BJ (cell line): ENCODE results near the gene UBE2I. TPM values are rescaled to one million over a fixed set of nuclear protein-coding genes. Genes with fewer than 3 reads are reported as not detected.

Experiments used
- CTCF ChIA-PET: fragments of 350-600 bp; formaldehyde crosslinking; extraction: SDS; loops from one replicate; lab custom pipeline; 2021; ENCODE audit warnings: antibody characterized with exemption, inconsistent platforms; lab: Yijun Ruan, JAX
- POLR2A ChIA-PET: fragments of 300-600 bp; sonication (Branson Sonifier 250); formaldehyde crosslinking; extraction: SDS; loops from one replicate; lab custom pipeline; 2021; ENCODE audit warnings: antibody characterized with exemption; lab: Charles Lee
- DNase-seq: peaks from one replicate; pipeline ENCODE4 v3.0.0-alpha.2; 2011; ENCODE audit warnings: low read depth
- H3K27me3 ChIP-seq: 2 replicates; pipeline ENCODE4 v1.6.0; 2011; ENCODE audit warnings: low read length; ENCODE audit not compliant: control insufficient read depth, insufficient read depth
- H3K36me3 ChIP-seq: 2 replicates; pipeline ENCODE4 v1.5.1; 2011; ENCODE audit warnings: low read length; ENCODE audit not compliant: control insufficient read depth, insufficient read depth
- H3K4me3 ChIP-seq: 2 replicates; pipeline ENCODE4 v1.5.1; 2011; ENCODE audit warnings: low read depth, mild to moderate bottlenecking, control low read depth, low read length
- polyA plus RNA-seq: library from polyadenylated mRNA; depleted of rRNA; stranded (reverse); fragments of >200 nt; gene quantifications from 2 replicates; pipeline ENCODE4 v1.2.3, GENCODE V29; 2011
- TF ChIP-seq, protein P1 (sequence below): IDR thresholded peaks from 2 replicates; pipeline ENCODE4 v1.5.1; 2011; ENCODE audit warnings: low read depth, mild to moderate bottlenecking, control low read depth, inconsistent platforms, low read length, moderate library complexity; ENCODE audit not compliant: insufficient read depth

Gene UBE2I
- polyA plus RNA-seq, 1 experiment, result 81.2 TPM

DNA sequence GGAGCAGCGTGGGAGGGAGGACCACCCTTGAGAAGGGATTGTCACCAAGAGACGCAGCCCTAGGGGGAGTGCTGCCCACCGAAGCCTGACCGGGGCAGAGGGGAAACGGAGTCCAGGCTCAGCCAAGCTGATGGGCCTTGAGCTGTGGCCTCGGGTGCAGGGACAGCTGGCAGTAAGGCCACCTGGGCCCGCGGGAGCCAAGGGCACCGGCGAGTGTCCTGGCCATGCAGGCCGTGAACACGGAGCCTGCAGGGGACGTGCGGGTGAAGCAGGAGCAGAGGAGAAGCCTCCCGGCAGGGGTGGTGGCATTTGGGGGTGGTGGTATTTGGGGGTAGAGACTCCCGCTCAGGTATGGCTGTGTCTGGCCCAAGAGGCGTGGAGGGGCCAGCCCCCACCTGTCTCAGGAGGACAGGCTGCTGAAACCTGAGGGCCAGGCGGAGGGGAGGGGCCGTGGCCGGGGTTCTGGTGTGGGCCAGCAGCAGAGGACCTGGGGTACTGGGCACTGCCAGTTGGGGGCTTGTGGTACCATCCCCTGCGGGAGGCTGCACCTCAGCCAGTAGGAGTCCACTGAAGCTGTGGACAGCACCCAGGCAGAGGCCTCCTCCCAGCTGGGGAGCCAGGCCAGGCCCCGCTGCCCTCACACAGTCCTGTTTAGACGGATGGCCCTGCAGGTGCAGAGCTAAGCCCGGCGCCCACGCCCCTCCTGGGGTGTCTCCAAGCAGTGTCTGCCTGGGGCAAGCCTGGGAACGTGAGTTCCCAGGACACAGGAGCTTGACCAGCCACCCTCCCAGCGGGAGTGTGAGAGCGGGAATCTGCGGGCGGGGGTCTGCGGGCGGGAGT, 46.8 kb downstream of the UBE2I start:
- Histone ChIP-seq H3K27me3 (no peaks in the 10 kb centered on the region), H3K4me3 (no peak overlapping the region), H3K36me3 (peaks cover 3% of the 10 kb centered on the region)
- DNase-seq, result no peak
- ChIA-PET POLR2A (no interaction called here), CTCF (interaction anchor here (0.7 kb wide), 1 partner anchor 9 kb away, joined by 3 read pairs; no protein-coding TSS in a partner anchor)
- TF ChIP-seq, protein P1, sequence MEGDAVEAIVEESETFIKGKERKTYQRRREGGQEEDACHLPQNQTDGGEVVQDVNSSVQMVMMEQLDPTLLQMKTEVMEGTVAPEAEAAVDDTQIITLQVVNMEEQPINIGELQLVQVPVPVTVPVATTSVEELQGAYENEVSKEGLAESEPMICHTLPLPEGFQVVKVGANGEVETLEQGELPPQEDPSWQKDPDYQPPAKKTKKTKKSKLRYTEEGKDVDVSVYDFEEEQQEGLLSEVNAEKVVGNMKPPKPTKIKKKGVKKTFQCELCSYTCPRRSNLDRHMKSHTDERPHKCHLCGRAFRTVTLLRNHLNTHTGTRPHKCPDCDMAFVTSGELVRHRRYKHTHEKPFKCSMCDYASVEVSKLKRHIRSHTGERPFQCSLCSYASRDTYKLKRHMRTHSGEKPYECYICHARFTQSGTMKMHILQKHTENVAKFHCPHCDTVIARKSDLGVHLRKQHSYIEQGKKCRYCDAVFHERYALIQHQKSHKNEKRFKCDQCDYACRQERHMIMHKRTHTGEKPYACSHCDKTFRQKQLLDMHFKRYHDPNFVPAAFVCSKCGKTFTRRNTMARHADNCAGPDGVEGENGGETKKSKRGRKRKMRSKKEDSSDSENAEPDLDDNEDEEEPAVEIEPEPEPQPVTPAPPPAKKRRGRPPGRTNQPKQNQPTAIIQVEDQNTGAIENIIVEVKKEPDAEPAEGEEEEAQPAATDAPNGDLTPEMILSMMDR, result no peak

DNA sequence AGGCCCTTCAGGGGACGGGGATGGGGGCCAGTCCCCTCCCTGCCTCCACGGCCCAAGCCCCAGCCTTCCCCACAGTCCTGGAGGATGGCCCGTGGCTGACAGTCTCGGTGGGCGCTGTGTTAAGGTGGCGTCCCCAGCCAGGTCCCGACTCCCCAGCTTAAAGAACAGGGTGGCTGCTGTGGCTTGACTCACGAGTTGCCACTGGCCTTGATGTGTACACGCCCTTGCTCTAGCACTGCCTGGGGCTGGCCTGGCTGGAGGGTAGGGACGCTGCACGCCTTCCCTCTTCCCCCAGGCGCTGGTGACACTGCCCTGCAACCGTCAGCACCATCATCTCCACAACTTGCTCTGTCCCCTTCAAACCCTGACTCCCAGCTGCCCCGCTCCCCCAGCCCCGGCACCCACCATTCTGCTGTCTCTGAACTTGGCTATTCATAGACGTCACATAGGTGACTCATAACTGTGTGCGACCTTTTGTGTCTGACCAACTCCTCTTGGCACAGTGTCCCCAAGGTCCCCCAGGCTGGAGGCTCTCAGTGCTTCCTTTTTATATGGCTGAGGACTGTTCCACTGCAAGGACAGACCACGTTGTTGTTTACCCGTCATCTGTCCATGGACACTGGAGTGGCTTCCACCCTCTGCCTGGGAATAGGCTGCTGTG, 48.6 kb downstream of the UBE2I start:
- H3K27me3 ChIP-seq, result no peaks in the 10 kb centered on the region
- no peak overlapping the region for H3K4me3 ChIP-seq
- TF ChIP-seq, protein P1, result no peak
- H3K36me3 ChIP-seq, result peaks cover 16% of the 10 kb centered on the region
- ChIA-PET POLR2A (no interaction called here), CTCF (no interaction called here)
- DNase-seq, result no peak

DNA sequence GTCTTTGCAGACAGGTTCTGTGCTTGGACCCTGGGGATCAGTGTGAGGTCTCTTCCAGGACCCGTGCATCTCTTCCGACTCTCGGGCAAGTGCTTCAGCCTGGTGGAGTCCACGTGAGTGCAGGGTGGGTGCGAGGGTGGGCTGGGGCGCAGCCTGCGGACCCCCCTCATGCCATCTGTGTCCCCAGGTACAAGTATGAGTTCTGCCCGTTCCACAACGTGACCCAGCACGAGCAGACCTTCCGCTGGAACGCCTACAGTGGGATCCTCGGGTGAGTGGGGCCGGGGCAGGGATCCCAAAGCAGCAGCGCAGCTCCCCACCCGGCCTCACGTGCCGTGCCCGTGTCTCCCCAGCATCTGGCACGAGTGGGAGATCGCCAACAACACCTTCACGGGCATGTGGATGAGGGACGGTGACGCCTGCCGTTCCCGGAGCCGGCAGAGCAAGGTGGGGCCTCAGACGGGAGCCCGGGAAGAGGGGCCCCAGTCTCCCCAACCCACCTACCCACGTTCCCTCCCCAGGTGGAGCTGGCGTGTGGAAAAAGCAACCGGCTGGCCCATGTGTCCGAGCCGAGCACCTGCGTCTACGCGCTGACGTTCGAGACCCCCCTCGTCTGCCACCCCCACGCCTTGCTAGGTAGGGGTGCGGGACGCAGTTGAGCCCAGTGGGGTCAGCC, 52.4 kb downstream of the UBE2I start:
- TF ChIP-seq, protein P1, result no peak
- no peak for DNase-seq
- Histone ChIP-seq H3K4me3 (no peak overlapping the region), H3K27me3 (no peaks in the 10 kb centered on the region), H3K36me3 (peaks cover 32% of the 10 kb centered on the region)
- POLR2A ChIA-PET, result no interaction called here
- CTCF ChIA-PET, result interaction anchor here (1.4 kb wide), 1 partner anchor 16 kb away, joined by 4 read pairs; no protein-coding TSS in a partner anchor

DNA sequence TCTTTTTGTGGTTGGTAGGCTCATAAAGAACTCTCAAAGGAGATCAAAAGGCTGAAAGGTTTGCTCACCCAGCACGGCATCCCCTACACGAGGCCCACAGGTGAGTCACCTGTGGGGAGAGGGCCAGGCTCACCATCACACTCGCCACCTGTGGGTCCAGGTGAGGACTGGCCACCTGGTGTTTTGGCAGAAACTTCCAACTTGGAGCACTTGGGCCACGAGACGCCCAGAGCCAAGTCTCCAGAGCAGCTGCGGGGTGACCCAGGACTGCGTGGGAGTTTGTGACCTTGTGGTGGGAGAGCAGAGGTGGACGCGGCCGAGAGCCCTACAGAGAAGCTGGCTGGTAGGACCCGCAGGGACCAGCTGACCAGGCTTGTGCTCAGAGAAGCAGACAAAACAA, 53.4 kb downstream of the UBE2I start:
- ChIA-PET CTCF (interaction anchor here (0.6 to 2.8 kb wide), 11 partner anchors 9 to 1024 kb away, joined by 3 to 20 read pairs (median 4); no protein-coding TSS in a partner anchor), POLR2A (no interaction called here)
- Histone ChIP-seq H3K27me3 (no peaks in the 10 kb centered on the region), H3K4me3 (no peak overlapping the region), H3K36me3 (peaks cover 37% of the 10 kb centered on the region)
- TF ChIP-seq, protein P1, result no peak
- DNase-seq, result no peak
